GM23338 (cell line): ENCODE results near the gene EXOC5.

ENCODE experiments used
- CREB1 ChIP-seq: fragments of 250-450 bp; sonication (Bioruptor Pico); IDR thresholded peaks from 2 replicates; pipeline ENCODE4 v1.5.0; 2020; ENCODE audit warnings: low read depth, mild to moderate bottlenecking, moderate library complexity
- EZH2 ChIP-seq: fragments of 200-600 bp; sonication (generic); IDR thresholded peaks from one replicate; pipeline ENCODE4 v1.8.0; 2017; ENCODE audit warnings: antibody characterized with exemption, mild to moderate bottlenecking, low read depth; ENCODE audit not compliant: unreplicated experiment
- EZH2phosphoT487 ChIP-seq: fragments of 200-600 bp; sonication (generic); IDR thresholded peaks from one replicate; pipeline ENCODE4 v1.8.1; 2018; ENCODE audit warnings: antibody characterized with exemption; ENCODE audit not compliant: unreplicated experiment
- JUNB ChIP-seq: IDR thresholded peaks from one replicate; pipeline ENCODE4 v1.6.1; 2016; ENCODE audit warnings: antibody characterized with exemption; ENCODE audit not compliant: unreplicated experiment
- NANOG ChIP-seq: IDR thresholded peaks from 2 replicates; pipeline ENCODE4 v1.6.1; 2016; ENCODE audit warnings: antibody characterized with exemption, borderline replicate concordance
- POLR2AphosphoS5 ChIP-seq: IDR thresholded peaks from 2 replicates; pipeline ENCODE4 v1.6.1; 2016; ENCODE audit warnings: antibody characterized with exemption, low read depth
- REST ChIP-seq: IDR thresholded peaks from one replicate; pipeline ENCODE4 v1.6.1; 2018; ENCODE audit warnings: antibody characterized with exemption; ENCODE audit not compliant: unreplicated experiment
- STAT1 ChIP-seq: IDR thresholded peaks from one replicate; pipeline ENCODE4 v1.6.1; 2016; ENCODE audit warnings: antibody characterized with exemption; ENCODE audit not compliant: unreplicated experiment
- ZNF114 ChIP-seq: fragments of 250-450 bp; sonication (Bioruptor Pico); IDR thresholded peaks from 2 replicates; pipeline ENCODE4 v1.5.0; 2020; ENCODE audit warnings: mild to moderate bottlenecking, moderate library complexity
- TF ChIP-seq, protein P1 (sequence below), 2 experiments: fragments of 200-600 bp in 1 of 2; sonication (generic) in 1 of 2; conservative IDR thresholded peaks; 2 replicates each; pipeline versions ENCODE4 v1.5.1 to v1.6.1; 2016 to 2017; ENCODE audit warnings: antibody characterized with exemption in 2 of 2, low read depth in 2 of 2, mild to moderate bottlenecking in 2 of 2, moderate library complexity in 1 of 2

DNA sequence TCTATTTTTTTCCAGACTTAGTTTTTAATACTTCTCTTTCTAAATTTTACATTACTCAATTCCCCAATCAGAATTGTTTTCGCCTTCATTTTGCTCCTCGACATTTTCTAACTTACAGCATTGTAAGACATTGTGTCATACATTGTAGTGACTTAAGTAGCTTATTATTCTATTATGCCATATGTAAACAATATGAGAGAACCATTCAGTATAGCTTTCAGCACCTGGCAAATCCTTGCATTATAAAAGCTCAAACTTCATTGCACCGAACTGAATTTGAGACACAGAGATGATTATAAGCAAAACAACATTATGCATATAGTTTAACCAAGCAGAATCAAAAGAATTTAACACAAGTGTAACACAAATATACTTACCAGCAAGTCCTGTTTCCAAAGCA lies 46.8 kb downstream of the EXOC5 start:
- TF ChIP-seq JUNB: no peak
- TF ChIP-seq, protein P1, sequence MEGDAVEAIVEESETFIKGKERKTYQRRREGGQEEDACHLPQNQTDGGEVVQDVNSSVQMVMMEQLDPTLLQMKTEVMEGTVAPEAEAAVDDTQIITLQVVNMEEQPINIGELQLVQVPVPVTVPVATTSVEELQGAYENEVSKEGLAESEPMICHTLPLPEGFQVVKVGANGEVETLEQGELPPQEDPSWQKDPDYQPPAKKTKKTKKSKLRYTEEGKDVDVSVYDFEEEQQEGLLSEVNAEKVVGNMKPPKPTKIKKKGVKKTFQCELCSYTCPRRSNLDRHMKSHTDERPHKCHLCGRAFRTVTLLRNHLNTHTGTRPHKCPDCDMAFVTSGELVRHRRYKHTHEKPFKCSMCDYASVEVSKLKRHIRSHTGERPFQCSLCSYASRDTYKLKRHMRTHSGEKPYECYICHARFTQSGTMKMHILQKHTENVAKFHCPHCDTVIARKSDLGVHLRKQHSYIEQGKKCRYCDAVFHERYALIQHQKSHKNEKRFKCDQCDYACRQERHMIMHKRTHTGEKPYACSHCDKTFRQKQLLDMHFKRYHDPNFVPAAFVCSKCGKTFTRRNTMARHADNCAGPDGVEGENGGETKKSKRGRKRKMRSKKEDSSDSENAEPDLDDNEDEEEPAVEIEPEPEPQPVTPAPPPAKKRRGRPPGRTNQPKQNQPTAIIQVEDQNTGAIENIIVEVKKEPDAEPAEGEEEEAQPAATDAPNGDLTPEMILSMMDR (conservative IDR thresholded peaks at IDR 0.05; ENCODE audit: low read depth in 2 of 2): no peak
- TF ChIP-seq EZH2: no peak
- TF ChIP-seq CREB1: no peak
- no peak for TF ChIP-seq POLR2AphosphoS5
- no peak for TF ChIP-seq STAT1
- TF ChIP-seq REST: no peak
- TF ChIP-seq NANOG: no peak
- TF ChIP-seq EZH2phosphoT487: no peak
- TF ChIP-seq ZNF114: no peak
